Cerebellar nuclear complex (tissue), 1 donor: ENCODE measurements around the gene GANAB.
"Not testable (repeated sequence)": the region's sequence is repeated elsewhere in the genome, so short reads cannot be mapped to it uniquely, and the experiment has no call there.

Experiments
- DNase-seq, 2 experiments: peaks; one replicate each; lab custom pipeline; 2025; lab: John Stamatoyannopoulos, UW

The GANAB gene

GRCh38 chr11:62645946-62646824 is at the start of gene GANAB:
Gene GANAB (minus strand): TSS chr11:62646613. CDS start chr11:62646599, 14 bp downstream.
- DNase-seq, result peak; percentile 69 to 91

GRCh38 chr11:62694455-62695167 is 48.2 kb upstream of the GANAB start:
- DNase-seq, result peak; percentile 75 to 76

GRCh38 chr11:62693624-62694023 is 47.2 kb upstream of the GANAB start:
- not testable (repeated sequence) for DNase-seq

GRCh38 chr11:62689421-62690183 is 43.2 kb upstream of the GANAB start, which contains the start of gene LRRN4CL:
Gene LRRN4CL (minus strand): TSS chr11:62689530. CDS start chr11:62688508, 1,022 bp downstream.
- DNase-seq, result no peak

- DNase-seq, result no peak
Observed at GRCh38 chr11:62688491-62688890, 42.1 kb upstream of the GANAB start.

DNA sequence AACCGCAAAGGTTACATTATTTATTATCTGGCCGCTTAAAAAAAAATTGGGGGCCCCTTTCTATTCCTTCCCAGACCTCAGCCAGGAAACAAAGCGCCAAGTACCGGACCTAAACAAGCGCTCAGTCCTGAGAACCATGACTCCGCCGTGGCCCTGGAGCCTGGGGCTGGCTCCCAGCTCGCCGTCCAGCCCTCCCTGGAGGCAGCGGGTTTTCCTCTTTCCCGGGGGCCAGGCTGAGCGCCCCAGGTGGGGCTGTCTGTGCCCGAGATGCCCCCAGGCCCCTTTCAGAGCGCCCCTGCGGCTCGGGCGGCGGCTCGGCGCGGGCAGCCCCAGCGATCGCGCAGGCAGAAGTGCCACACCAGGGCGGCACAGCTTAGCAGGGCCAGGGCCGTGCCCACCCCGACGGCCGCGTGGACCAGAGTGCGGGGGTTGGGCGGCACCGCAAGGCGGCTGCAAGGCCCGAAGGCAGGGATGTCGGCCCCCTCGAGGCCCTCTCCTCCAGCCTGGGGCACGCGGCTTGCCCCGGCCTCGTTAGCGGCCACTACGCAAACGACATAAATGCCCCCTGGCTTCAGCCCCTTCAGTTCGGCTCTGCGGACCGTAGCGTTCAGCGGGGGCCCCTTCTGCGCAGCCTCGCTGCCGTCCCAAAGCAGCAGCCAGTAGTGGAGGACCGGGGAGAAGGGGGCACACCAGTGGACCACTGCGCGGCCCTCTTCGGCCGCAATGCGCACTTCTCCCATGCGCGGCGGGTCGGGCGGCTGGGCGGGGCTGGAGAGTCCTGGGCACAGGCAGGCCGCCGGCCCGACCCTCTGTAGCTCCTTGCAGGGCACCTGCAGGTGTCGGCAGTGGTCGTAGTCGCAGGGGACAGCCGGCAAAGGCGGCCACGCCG is 41.3 kb upstream of the GANAB start:
- no peak for DNase-seq

DNA sequence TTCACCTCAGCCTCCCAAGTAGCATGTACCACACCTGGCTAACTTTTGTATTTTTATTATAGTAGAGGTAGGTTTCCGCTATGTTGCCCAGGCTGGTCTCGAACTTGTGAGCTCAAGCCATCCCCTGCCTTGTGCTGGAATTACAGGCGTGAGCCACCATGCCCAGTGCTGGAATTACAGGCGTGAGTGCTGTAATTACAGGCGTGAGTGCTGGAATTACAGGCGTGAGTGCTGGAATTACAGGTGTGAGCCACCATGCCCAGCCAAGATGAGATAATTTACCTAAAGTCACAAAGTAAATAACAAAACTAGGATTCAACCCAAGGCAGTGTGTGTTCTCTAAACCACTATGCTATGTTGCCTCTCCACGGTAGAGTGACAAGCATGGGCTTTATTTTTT is 36.1 kb upstream of the GANAB start:
- no peak for DNase-seq

- DNase-seq, result no peak
Observed at GRCh38 chr11:62680825-62681240, 34.4 kb upstream of the GANAB start.

DNA sequence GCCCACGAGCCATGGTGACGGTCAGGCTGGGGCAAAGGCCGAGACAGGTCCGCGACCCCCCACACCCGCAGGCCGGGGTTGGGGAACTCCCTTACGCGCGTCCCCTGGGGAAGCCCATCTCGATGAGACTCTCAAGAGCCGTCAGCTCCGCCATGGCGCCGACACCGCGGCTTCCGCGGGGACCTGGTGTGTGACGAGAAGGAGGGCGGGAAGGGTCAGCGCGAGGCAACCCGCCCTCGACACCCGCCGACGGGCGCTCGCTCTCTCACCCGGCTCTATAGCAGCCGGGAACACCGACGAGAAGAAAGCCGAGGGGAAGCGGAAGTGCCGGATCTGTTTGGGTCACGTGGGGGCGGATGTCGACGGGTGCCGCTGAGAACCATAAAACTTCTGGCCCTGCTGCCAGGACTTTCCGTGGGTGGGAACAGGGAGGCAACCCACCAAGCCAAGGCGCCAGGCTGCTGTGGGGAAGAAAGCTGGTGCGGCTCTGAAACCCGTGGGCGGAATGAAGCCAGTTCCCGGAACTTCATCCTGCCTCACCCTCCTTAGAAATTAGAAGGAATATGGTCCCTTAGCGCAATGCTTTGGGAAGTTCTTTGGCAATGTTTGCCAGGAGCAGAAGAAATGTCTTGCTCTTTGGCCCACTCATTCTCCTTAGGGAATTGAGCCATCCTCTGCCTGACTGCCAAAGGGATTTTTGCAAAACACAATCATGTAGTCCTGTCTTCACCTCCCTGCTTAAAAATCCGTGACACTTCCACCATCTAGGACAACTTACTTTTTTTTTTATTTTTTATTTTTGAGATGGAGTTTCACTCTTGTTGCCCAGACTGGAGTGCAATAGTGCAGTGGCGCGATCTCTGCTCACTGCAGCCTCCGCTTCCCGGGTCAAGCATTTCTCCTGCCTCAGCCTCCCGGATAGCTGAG is 32.6 kb upstream of the GANAB start, which contains the start of gene UBXN1:
Gene UBXN1 (minus strand): TSS at position 304 of the 927 bp plus-strand sequence. CDS start 150 bp downstream, at position 154.
- DNase-seq, result peak in 1 of 2 experiments; percentile 42

DNA sequence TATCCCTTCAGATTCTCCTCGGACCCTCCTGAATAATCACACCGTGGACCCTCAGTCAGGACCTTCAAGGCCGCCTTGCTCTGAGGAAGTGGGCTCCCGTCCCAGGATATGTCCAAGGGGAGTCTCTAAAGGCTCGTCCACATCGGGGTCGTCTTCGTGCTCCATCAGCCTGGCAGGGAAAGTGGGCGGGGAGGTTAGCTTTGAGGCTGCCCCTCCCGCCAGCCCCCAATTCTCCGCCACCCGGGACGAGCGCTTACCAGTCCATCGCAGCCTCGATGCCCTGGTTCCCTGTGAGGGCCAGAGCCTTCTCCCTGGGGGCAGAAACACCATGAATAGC is 32.0 kb upstream of the GANAB start:
- no peak for DNase-seq

DNA sequence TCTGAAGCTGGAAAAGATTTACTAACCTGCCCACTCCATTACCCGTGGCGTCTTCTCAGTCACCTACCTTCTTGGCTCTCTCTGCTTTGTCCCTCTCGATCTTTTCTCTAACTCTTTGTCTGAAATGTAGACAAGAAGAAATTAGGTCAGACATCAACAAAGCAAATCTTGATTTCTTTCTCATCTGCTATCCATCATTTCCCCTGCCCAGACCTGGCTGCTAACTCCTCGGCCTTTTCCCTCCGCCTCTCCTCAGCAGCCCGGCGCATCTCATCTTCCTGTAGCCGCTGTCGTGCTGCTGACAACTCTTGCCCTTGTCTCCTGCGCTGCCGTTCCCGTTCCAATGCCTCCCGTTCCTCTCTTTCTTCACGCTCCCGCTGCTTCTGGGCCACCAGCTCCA is 31.3 kb upstream of the GANAB start:
- no peak for DNase-seq

- no peak for DNase-seq
Observed at GRCh38 chr11:62677156-62677555, 30.7 kb upstream of the GANAB start.

DNA sequence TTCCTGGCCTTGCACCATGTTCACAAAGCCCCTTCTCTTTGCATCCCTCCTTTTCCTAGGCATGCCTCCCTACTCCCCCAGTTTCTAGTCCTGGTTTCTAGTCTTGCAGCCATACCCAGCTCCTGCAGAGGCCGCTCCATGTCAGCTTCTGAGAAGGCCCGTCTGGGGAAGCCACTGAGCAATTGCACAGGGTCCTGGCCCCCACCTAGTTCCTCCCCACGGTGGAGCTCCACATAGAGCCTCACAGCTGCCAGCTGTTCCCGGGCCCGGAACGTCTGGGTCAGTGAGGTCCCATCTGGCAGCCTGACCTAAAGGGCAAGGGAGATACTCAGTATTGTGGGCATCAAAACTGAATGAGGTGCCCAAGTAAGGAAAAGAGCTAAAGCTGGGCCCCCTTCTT is 30.3 kb upstream of the GANAB start:
- no peak for DNase-seq

GRCh38 chr11:62675415-62675814 is 29.0 kb upstream of the GANAB start:
- DNase-seq, result not testable (repeated sequence)

- no peak for DNase-seq
Observed at GRCh38 chr11:62673196-62673525, 26.7 kb upstream of the GANAB start.

DNA sequence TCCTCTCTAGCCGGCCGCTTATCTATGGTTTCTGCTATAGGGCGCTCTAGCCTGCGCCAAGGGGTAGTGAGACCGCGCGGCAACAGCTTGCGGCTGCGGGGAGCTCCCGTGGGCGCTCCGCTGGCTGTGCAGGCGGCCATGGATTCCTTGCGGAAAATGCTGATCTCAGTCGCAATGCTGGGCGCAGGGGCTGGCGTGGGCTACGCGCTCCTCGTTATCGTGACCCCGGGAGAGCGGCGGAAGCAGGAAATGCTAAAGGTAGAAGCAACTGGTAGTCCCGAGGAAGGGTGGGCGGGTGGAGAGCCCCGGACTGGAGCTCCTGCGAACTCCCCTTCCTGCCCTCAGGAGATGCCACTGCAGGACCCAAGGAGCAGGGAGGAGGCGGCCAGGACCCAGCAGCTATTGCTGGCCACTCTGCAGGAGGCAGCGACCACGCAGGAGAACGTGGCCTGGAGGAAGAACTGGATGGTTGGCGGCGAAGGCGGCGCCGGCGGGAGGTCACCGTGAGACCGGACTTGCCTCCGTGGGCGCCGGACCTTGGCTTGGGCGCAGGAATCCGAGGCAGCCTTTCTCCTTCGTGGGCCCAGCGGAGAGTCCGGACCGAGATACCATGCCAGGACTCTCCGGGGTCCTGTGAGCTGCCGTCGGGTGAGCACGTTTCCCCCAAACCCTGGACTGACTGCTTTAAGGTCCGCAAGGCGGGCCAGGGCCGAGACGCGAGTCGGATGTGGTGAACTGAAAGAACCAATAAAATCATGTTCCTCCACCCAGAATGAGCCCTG is 25.4 kb upstream of the GANAB start, which contains the start of the genes LBHD1 and UQCC3:
Gene LBHD1 (minus strand): TSS at position 660 of the 782 bp plus-strand sequence. CDS start 2,236 bp downstream, outside the sequence.
Gene UQCC3 (plus strand): TSS at position 66 of the 782 bp plus-strand sequence. CDS start 73 bp downstream, at position 139.
- DNase-seq, result peak; percentile 46 to 89

DNA sequence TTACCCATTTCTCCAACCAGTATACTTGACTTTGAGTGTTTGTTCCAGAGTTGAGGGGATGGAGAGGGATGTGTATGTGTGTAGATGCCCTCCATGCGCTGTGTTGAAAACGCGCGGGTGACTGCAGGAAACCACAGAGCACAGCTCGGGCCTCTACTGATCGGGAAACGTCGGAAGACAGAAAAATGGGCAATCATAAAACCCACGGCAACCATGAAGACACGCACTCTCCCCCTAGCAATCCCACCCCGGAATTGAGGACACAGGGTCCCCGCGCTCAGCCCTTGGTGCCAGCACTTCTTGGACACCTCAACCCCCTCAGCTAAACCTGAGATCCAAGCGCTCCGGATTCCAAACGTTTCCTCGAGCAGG is 24.8 kb upstream of the GANAB start:
- DNase-seq, result no peak

GRCh38 chr11:62669420-62670161 is 23.2 kb upstream of the GANAB start:
- DNase-seq, result no peak
